Muscle of arm (tissue), 12 donors: ENCODE data around the gene SLC35F3. TPM values are rescaled to one million over a fixed set of nuclear protein-coding genes. Genes with fewer than 3 reads are reported as not detected.
A peak's percentile ranks its signal among the peaks of the same experiment; 100 is the strongest.
"Not testable (repeated sequence)": the region's sequence is repeated elsewhere in the genome, so short reads cannot be mapped to it uniquely, and the experiment has no call there.

Experiments
- DNase-seq: peaks from one replicate; pipeline ENCODE4 v3.0.0-alpha.2; 2013
- polyA plus RNA-seq, 12 donors: library from polyadenylated mRNA; unstranded; fragments of 120-200 nt; gene quantifications; one replicate each; pipeline ENCODE4 v1.2.1, GENCODE V29; 2013; ENCODE audit not compliant: insufficient read length in 12 of 12

Gene SLC35F3
- polyA plus RNA-seq, 12 donors: 0.30 to 0.93 (median 0.47) TPM; not detected in 2

DNA sequence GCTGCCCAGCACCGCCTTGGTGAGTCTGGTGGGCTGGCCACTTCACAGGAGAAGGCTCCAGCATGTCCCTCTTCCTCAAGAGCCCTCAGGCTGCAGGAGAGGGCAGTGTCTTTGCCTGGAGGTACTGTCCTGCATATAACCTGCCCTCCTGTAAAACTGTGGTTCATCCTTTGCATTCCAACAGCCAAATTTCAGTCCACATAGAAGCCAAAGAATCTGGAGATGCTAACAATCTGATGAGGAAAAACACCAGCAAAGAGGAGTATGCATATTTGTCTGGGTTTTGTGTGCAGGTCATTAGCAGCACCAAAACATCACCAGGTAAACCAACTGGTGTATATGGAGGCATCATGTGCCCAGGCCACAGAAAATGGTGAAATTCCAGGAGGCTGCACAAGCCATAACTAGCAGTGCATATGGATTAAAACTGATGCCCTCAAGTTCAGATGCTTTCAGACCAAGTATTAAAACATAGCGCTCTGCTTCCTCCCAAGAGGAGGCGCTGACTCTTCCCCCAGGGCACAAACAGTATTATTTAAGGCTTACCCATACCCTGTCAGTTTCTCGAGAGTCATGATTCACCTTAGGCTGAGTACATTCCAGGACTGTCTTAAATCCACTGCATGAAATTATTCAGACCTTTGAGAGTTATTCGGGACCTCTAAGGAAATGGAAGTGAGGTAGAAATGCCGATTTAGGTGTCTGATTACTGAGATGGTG is 318.2 kb downstream of the SLC35F3 start:
- DNase-seq: no peak

DNA sequence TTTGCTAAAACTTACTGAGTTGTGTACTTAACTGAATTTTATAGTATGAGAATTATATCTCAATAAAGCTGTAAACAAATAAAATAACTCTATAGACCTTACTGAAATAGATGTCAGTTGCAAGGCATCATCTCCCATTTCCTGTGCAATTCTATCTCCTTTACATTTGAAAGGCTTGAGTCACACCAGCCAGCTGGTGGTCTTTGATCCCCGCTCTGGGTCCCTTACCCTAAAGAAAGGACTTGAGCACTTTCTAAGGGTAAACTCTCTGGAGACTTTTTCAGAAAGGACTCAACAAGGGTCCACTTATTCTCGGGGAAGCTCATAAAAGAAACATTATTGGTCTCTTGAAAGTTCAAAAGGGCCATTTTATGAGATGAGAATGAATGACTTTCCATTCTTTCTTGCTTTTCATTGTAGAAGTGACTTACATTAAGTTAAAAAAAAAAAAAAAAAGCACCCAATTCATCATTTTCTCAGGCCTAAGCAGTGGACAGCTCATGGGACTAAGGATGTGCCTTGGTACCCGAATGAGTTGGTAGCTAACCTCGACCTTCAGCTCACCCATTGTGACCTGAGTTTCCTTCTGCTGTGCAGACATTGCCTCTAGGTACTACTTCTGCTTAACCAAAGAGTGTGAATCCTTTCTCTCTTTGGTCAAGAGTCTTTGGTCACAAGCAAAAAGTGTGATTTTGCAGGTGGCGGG is 321.8 kb downstream of the SLC35F3 start:
- no peak for DNase-seq

DNA sequence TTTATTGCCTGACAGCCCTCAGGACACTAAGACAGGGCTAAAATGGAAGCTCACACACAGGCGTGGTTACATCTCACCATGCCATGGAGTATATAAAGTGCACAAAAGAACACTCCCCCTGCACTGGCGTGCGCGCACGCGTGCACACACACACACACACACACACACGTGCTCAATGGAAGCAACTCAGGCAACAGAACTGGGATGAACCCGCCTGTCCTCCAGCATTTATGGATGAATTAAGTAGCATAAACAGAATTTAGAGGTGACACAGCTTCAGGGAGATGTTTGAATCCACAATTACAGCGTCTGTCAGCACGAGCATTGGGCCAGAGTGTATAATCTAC is 322.3 kb downstream of the SLC35F3 start:
- DNase-seq: no peak

DNA sequence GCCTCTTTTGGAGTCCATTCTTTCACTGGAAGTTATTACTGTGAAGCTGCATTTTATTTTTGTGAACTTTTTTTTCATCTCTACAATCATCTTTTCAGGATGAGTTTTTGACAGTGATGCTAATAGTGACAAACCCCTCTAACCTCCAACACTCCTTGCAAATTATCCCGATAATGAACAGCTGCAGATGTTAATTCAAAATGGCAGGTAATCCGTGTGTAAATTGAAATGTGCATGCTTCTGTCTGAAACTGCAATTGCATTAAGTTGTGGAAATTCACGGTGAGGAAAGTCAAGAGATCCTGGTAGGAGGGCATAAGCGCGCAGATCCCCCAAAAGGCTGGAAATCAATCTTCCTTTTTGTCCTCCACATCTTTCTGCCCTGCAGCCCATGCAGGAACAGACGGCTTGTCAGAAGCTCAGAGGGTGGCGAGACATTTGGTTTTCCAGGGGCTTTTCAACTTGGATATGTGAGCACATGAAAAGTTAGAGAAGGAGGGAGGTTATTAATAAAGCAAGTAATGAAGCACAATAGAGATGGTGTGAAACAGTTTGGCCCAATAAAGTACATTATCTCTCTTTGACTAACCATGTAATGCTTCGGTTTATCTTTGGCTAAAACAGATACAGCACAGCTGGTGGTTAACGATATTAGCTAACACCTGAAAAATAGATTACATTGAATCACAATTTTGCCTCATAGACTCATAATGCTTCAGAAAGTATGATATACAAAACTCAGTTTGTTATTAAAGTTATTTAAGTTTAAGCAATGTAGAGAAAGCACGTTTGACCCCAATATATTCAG is 325.3 kb downstream of the SLC35F3 start:
- DNase-seq: no peak

DNA sequence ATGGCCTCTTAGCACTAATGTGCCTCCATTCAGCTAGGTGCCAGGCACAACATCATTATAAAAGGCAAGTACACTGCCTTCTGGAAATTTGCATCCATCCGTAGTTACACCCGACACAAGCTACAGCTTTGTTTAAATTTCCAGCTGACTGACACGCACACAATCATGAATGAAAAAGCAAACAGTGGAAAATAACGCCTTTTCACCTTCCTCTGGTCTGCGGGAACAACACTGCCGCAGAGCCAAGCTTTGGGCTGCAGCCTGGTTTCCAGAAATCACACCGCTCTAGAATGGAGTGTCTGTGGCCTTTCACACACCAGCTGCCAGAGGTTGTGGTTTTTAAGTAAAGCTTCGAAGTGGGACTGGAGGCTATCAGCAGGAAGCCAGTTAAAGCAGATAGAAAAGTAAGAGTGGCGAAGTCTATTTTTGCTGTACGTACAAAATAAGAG is 326.0 kb downstream of the SLC35F3 start:
- DNase-seq: no peak

DNA sequence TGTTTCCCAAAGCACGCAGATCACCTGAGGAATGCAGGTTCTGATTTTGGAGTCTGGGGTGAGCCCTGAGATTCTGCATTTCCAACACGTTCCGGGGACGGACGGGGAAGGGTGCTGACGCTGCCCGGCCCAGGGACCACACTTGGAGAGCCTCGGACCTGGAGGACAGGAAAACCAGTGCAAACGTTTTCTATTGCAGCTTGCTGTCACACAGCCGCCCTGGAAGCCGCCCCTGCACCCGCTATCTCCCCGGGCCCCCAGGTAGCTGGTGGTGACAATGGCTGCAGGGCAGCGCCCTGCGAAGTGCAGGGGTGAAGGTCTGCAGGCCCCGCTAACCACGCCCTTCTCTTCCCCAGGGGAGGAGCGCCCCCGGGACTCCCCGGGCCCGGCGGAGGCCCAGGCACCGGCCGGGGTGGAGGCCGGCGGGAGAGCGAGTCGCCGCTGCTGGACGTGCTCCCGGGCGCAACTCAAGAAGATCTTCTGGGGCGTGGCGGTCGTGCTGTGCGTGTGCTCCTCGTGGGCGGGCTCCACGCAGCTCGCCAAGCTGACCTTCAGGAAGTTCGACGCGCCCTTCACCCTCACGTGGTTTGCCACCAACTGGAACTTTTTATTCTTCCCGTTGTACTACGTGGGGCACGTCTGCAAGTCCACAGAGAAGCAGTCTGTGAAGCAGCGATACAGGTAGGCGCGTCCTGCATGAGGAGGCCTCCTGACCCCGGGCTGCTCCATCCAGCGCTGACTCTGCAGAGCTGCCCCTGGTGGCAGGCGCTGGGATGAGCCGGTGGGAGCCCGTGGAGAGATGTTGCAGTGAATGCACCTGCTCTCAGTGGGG is 326.8 kb downstream of the SLC35F3 start:
- no peak for DNase-seq

DNA sequence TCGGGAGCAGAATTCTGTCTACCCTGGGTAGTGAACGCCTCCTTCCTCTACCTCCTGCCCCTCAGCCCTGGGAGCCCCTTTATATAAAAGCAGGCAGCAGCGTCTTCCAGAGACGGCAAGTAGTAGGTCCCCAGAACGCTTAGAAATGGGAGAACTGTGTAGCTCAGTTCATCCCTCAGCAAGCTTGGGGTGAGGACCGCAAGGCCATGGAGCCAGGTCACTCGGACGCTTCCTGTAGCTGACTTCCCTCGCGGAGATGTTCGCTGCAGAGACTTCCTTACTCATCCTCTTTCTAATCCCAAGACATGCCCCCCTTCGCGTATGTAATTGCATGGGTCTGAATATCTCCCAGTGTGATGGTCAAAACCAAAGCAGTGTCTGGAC is 327.4 kb downstream of the SLC35F3 start:
- DNase-seq: no peak

DNA sequence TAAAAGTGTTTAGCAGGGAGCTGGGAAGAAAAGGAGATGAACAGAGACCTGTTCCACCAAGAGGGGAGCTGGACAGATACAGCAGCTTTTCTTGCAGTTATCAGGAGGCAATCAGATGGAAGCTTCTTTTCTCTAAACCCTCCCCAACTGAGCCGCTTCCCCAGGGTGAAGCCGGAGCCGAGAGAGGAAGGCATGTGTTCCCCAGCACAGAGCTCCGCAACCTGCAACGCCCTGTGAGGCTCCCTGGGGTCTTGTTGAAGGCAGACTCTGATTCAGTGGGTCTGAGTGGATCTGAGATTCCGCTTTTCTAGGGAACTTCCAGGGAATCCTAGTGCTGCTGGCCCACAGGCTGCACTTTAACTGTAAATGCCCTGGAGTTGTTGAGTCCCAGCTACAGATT is 329.7 kb downstream of the SLC35F3 start:
- DNase-seq: no peak

DNA sequence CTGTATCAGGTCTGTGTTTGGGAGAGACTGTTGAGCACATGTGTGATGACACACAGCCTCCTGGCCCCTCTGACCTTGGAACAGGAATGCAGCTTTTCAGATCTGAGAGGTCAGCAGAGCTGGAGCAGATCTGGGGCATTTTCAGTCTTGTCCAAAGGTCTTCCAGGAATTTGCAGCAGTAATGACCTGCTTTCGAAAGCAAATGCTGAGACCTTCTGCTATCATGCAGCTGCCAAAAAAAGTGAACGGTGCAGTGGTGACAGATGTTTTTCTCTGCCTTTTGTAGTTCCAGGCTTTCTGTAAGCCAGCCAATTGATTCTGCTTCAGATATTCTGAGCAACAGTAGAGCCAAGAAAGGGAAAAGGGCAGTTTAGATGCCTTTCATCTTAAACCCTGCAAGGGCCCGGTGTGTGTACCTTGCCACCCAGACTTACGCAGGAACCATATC is 331.0 kb downstream of the SLC35F3 start:
- DNase-seq: peak; percentile 27

DNA sequence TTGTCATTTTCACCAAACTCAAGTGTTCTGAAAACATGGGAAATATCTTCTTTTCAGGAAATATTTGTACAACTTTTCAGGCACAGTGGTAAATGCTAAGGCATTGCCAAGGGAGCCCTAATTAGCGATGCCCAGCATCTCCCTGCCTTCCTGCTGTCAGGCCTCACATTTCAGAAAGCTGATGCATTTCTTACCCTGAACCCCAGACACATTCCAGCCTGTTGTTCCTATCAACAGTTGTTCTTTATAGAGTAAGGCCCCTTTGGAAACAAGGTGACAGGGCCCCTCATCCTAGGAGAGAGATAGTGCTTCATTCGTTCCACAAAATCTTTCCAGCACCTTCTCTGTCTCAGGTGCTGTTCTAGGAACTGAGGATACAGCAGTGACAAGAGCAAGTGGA is 332.9 kb downstream of the SLC35F3 start:
- DNase-seq: no peak

DNA sequence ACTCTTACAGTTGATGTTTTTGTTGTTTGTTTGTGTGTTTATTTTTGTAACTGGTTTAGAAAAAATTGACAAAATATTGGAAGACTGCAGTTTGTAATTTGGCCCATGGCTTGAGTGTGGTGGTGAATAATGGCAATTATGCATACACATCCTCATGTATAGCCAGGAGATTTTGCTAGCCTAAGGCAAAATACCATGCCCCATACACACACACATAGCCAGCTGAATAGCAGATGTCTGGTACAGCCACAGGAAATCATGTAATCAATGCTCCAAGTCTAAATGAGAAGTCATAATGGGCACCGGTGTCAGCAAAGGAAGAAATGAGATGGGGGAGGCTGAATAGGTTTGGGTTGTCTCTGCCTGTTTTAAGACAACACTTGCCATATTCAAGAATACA is 333.6 kb downstream of the SLC35F3 start:
- DNase-seq: no peak

DNA sequence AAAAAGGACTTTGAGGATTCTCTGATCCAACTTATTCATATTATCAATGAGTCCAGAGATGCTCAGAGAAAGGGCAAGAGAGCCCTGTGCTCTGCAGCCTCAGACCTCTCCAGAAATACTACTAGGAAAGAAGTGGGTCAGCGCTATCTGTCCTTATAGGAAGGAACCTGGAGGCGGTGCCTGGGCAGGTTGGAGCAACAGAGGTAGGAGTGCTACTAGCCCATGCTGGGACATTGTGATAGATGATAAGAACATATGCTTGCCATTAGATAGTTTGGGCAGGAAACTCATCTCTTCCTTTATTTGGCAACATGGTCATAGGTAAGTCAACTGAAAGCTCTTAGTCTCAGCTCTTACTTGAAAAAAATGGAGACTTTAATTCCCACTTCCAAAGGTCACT is 335.0 kb downstream of the SLC35F3 start:
- DNase-seq: no peak

DNA sequence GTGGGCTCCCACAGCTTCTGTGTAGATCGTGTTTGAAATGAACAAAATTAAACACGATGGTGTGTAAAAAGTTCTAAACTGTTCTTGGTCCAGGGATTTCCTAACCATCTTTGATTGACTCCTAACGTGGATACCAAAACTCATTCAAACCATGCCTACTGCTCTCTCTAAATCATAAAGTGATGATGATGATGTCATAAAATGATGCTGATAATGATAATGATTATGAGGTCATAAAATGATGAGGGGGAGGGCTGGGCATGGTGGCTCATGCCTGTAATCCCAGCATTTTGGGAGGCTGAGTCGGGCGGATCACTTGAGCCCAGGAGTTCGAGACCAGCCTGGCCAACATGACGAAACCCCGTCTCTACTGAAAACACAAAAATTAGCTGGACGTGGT is 335.5 kb downstream of the SLC35F3 start:
- DNase-seq: no peak

DNA sequence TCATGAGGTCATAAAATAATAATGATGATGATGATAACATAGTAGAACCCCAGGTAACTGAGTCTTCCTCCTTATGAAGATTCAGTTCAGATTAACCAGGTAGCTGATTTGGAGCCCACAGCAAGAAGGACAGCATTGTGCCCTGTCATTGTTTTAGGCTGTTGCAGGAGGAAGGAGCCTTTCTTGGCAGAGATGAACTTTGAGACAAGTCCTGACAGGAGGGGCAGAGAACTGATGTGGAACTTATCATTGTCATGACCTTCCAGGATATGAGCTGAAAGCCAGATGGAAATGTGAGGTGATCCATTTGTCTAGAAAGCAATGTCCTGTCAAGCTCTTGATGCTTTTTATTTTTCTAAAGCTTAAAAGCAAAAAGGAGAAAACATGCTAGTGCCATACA is 336.2 kb downstream of the SLC35F3 start:
- no peak for DNase-seq

DNA sequence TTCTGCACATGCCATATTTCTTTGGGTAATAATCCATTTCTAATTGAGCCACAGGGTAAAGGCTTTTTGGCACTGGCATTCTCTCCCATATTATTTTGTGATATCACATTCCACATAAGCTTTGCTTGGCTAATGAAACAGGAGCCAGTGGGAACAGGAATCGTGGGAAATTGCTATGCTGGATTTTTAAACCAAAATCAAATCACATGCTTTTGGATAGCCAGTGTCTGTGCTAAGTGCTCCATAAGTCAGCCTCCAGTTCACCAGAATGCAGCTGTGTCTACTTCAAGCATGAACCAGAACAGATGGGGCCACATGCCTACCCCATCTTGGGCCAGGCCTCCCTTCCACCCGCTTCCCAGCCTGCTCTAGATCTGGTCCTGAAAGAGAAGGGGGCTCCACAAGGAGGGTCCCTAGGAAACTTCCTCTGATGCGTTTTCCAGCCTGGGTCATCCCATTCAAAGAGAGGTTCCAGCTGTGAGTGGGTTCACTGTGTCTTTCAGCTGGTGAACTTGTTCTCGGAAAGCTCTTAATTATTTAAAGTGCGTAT is 337.5 kb downstream of the SLC35F3 start:
- DNase-seq: no peak

DNA sequence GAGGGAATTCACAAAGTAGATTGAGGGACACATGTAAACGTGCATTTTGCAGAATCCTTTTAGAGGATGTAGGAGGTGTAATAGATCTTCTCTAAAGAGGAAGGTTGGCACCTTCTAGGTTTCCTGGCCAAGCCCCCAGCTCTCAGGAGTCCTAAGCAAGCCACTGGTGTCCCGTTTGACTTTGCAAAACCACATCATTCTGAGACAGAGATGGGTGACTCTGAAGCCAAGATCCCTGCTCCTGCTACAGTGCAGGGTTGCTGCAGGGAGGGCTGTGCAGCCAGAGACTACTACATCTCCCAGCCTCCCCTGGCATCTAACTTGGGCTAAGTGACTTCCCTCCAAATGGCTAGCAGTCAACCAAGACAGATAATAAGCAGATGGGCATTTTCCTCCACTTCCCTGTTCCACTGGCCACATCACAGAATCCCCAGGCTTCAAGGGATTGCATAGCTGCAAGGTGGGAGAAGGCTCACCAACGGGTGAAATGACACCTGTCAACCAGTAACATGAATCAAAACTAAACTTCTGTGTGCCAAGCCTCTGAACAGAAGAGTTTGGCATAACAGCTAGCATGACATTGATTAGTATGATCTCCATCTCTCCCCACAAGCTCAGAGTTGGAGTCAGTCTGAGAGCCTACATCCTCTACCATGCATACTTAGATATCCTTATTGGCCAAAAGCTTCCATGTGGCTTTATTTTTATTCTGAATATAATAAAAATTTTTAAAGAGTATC is 339.2 kb downstream of the SLC35F3 start:
- DNase-seq: no peak

DNA sequence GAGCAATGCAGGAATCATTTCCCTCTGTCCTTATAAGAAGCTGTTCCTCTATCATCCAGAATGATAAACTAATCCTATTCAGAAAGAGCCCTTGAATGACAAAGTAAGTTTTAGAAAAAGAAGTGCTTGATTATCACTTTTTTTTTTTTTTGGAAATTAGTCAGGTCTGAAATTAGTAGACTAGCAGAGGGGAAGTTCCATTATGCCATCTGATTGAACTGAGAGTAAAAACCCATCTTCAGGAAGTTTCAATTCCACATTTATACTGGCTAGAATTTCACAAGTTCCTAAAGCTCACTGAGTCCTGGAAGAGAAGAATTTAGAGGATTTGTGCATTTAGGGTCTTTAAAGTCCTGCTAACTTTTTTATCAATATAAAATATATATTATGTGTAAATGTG is 340.0 kb downstream of the SLC35F3 start:
- no peak for DNase-seq

DNA sequence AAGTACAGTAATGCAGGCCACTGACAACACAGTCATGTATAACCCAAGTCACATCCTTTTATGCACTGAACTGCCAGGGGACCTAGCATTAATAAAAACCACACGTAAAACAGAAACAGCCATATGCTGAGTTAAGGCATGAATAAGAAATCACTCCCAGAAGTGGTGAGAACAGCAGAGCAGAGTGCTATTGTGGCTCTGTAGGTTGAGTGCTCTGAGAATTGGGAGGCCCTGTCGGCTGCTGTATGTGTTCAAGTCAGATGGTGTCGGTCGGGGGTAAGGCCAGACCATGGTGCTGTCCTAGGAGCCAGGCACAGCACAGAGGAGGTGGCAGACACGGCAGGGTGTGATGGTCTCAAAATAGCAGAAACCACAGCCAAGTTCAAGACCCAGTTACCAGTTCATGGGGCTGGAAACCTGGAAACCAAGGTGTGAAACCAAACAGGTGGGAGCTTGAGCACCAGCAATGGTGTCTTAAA is 342.2 kb downstream of the SLC35F3 start:
- no peak for DNase-seq

DNA sequence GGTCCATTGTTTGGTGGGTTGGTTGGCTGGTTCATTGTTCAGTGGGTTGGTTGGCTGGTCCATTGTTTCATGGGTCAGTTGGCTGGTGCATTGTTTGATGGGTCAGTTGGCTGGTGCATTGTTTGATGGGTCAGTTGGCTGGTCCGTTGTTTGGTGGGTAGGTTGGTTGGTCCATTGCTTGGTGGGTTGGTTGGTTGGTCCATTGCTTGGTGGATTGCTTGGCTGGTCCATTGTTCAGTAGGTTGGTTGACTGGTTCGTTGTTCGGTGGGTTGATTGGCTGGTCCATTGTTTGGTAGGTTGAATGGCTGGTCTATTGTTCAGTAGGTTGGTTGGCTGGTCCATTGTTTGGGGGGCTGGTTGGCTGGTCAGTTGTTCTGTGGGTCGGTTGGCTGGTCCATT is 343.3 kb downstream of the SLC35F3 start:
- DNase-seq: not testable (repeated sequence)

DNA sequence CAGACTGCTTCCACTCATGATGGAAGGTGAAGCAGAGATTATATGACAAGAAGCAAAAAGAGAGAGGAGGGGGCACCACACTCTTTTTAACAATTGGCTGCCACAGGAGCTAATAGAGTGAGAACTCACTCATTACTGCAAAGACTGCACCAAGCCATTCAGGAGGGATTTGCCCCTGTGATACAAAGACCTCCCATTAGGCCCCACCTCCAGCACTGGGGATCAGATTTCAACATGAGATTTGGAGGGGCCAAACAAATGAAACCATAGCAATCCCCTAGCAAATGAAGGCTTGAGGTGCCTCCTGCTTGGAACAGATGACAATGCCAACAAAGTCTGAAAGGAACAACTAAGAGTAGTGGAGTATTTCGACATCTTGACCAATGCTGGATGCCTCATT is 346.3 kb downstream of the SLC35F3 start:
- no peak for DNase-seq

DNA sequence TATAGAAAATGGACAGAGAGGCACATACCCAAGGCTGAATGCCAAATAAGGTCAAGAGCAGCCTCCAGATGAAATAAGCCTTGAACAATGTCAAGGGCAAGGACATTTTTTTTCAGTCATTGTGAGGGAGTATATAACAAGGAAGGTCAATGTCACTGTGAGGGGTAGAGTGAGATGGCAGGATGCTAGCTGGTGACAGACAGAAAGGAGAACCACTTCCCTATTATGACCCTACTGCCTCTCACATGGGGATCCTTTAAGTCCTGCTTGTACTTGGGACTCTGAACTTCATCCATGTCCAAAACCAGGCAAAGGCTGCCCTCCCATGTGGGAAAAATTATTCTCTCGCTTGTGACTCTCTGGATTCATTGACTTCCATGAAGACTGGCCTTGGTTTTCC is 349.3 kb downstream of the SLC35F3 start:
- no peak for DNase-seq
